Fibroblast of peridontal ligament (primary cell): Measurements from ENCODE around the gene ABCC12.
"Not testable (repeated sequence)": the region's sequence is repeated elsewhere in the genome, so short reads cannot be mapped to it uniquely, and the experiment has no call there.

Source experiments
- DNase-seq: peaks from one replicate; pipeline ENCODE4 v3.0.0-alpha.2; 2010; ENCODE audit errors: extremely low read depth

Gene ABCC12

GRCh38 chr16:48155926-48156789 lies at the start of gene ABCC12:
Gene ABCC12 (minus strand): TSS chr16:48155993. CDS start chr16:48146424, 9,569 bp downstream.
- DNase-seq, result no peak

DNA sequence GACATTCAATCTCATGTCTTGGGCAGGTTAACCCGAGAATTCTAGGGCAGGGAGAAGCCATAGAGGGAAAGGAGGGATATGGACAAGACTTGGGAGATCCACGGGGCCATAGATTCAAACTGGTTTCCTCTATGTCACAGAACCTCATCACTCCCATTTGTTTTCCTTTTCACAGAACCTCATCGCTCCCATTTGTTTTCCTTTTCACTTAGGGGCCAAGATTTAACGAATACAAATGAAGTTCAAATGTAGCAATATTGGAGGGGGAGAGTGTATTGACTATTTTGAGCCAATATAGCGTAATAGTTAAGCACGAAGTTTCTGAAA lies 49.0 kb upstream of the ABCC12 start:
- DNase-seq, result no peak

DNA sequence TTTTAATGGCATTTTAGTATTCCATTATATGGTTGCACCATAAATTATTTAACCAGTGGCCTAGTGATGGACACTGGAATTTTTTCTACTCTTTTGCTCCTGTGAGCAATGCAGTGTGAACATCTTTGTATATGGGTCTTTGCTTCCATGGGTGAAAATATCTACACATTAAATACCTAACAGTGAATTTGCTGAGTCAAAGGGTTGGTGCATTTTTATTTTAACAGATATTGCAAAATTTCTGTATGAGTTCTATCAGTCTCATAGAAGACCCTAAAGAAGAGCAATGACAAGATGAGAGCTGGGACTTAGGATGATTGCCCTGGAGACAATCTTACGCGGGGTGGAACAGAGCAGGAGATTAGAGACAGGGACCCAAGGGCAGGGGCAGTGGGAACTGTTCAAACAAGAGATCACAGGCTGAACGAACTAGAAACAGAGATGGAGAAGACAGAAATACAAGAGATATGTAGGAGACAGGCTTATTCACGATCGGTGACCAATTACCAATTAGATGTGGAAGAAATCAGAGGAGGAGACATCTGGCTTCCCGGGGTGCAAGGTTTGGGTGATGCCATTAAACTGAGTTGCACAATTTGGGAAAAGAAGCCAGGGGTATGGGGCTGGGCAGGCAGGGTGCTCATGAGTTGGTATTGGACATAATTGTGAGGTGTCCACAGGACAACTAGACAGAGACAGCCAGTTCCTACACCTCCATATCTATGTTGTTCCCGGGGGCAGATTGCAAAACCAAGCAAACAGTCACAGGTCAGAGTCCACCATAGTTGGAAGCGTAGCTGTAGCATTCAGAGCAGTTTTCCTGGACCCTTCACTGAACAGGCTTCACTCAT lies 48.4 kb upstream of the ABCC12 start:
- no peak for DNase-seq

DNA sequence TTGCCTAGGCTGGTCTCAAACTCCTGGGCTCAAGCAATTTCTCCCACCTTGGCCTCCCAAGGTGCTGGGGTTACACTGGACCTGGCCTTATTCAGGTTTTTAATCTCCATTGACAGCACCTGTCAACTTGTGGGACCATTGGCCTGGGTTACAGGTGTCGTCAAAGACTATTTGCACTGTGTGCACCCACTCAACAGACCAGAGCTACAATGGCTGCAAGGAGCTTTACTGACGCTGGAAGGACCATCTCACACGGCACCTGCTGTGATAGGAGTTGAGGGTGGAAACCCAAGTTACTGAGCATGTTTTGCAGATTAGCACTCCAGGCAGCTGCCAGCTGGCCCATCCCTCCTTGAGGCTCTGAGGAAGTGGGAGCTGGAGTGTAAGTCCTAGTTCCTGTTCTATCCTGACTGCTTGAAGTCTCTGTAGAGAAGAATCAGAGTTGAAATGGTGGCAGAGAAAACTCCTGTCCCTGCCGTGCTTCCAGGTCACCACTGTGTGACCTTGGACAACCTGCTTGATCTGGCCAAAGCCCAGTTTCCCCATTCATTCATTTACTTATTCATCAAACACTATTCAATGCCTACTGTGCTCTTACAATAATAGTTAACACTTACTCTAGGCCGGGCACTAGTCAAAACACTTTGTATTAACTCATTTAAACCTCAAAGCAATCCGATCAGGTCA lies 45.9 kb upstream of the ABCC12 start:
- no peak for DNase-seq

DNA sequence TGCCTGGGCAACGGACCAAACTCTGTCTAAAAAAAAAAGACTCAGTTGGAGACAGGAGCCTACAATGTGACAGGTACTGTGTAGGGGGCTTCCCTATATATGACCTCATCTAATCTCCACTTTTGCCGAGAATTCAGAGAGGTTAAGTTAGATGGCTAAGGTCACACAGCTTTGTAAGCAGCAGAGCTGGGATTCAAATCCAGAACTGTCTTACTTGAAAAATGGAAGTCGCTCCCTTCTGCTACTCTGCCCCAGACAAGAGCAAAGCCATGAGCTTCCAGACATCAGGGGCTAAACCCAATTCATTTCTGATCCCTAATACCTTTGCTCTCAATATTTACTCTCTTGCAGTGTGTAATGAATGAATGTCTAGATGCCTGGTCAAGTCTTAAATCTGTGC lies 41.5 kb upstream of the ABCC12 start:
- DNase-seq, result no peak

- peak; percentile 43 for DNase-seq
Observed at GRCh38 chr16:48194828-48195556, 39.2 kb upstream of the ABCC12 start.

GRCh38 chr16:48193846-48194245 lies 38.1 kb upstream of the ABCC12 start:
- DNase-seq, result no peak

GRCh38 chr16:48188449-48189102 lies 32.8 kb upstream of the ABCC12 start:
- DNase-seq, result no peak

DNA sequence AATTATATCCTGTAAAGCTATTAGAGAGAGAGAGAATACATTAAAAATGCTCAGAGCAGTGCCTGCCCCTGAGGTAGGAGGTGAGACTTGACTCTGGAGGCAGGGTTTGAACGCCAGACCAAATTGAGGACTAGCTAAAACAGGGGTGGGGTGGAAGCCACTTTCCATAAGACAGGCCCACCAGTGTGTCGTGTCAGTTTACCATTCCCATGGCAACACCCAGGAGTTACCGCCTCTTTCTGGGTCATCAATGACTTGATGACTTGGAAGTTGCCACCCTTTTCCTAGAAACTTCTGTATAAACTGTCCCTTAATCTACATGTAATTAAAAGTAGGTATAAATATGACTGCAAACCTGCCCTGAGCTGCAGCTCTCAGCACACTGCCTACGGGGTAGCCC lies 32.0 kb upstream of the ABCC12 start:
- DNase-seq, result no peak

DNA sequence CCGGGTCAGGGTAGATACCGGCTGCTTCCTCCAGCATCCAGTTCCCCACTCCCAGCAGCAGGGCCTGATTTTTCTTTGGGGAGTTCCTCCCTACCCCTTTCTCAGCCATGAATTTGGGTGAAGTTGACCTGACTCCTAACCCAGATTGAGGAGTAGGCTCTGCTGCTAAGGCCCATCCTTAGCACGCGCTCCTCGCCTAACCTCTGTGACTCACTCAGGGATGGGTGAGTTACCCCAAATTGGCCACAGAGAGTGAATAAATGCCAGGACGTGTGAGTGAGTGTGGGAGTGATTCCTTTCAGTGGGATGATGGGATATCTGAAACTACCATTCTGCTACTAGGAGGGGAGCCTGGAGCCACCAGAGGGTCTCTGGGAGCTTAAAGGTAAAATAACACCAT lies 28.9 kb upstream of the ABCC12 start:
- no peak for DNase-seq

- no peak for DNase-seq
Observed at GRCh38 chr16:48182979-48183537, 27.3 kb upstream of the ABCC12 start.

GRCh38 chr16:48181746-48182520 lies 26.1 kb upstream of the ABCC12 start:
- not testable (repeated sequence) for DNase-seq

- DNase-seq, result no peak
Observed at GRCh38 chr16:48180868-48181480, 25.2 kb upstream of the ABCC12 start.

DNA sequence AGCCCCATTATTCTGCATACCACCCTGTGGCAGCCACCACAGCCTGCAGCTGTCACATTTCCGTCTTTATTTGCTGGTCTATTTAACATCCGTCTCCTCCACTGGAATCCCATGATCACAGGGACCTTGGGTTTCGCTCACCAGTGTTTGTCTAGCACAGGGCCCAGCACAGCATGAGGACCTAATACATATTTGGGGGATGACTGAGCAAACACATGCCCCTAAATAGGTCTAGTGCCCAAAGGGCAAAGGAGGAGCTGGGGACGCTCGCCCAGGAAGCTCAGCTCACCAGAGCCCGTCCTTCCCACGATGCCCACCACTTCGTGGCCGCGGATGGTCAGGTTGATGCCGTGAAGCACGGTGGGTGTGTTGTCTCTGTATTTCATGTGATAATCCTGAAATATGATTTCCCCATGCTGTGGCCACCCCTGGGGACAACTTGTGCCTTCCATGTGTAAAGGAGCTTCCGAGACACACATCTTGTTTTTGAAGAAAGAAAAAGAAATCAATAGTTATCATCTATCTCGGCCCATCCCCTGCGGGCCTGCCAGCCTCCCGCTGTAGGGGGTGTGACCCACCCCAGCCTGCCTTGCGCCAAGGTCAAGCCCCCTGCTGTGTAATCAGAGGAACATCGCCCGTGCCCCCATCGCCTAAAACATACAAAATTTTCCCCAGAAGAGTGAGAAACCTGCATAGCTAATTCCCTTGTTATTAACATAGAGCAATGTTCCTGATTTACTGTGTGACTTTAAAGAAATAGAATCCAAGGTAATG lies 21.0 kb upstream of the ABCC12 start:
- DNase-seq, result no peak

- no peak for DNase-seq
Observed at GRCh38 chr16:48173889-48174288, 18.1 kb upstream of the ABCC12 start.

GRCh38 chr16:48172682-48173081 lies 16.9 kb upstream of the ABCC12 start:
- no peak for DNase-seq

- no peak for DNase-seq
Observed at GRCh38 chr16:48169896-48170295, 14.1 kb upstream of the ABCC12 start.

GRCh38 chr16:48168075-48168474 lies 12.3 kb upstream of the ABCC12 start:
- no peak for DNase-seq

GRCh38 chr16:48166617-48167016 lies 10.8 kb upstream of the ABCC12 start:
- DNase-seq, result not testable (repeated sequence)
